PC-3 (cell line): ENCODE results near the gene UFD1. TPM values are rescaled to one million over a fixed set of nuclear protein-coding genes. Genes with fewer than 3 reads are reported as not detected.

ENCODE experiments used
- ATAC-seq: fragments of 200-7000 bp; cut with Tn5 transposase; 2 replicates; pipeline ENCODE4 v1.9.1; 2020; ENCODE audit warnings: mild to moderate bottlenecking, moderate library complexity
- BruUV-seq: library from RNA; stranded (reverse); fragments of 400-500 nt; replicated peaks from 2 replicates; lab custom pipeline; 2021; lab: Mats Ljungman, UMichigan
- CTCF ChIA-PET: fragments of 300-600 bp; sonication (Branson Sonifier 250); formaldehyde crosslinking; loops from one replicate; lab custom pipeline; 2022; ENCODE audit warnings: antibody characterized with exemption; lab: Charles Lee
- POLR2A ChIA-PET: fragments of 300-600 bp; sonication (Branson Sonifier 250); formaldehyde crosslinking; loops from one replicate; lab custom pipeline; 2022; ENCODE audit warnings: antibody characterized with exemption; ENCODE audit not compliant: unreplicated experiment; lab: Charles Lee
- DNase-seq: peaks from one replicate; pipeline ENCODE4 v3.0.0-alpha.2; 2015
- H2AFZ ChIP-seq: fragments of 300-600 bp; sonication (generic); 2 replicates; pipeline ENCODE4 v1.6.0; 2016; ENCODE audit warnings: antibody characterized with exemption, low read length
- H3F3A ChIP-seq: fragments of 300-600 bp; sonication (generic); one replicate; pipeline ENCODE4 v1.6.0; 2017; ENCODE audit warnings: antibody characterized with exemption, low read length, control low read depth, mild to moderate bottlenecking; ENCODE audit not compliant: unreplicated experiment
- H3K27ac ChIP-seq: fragments of 300-600 bp; sonication (generic); 2 replicates; pipeline ENCODE4 v1.5.1; 2016; ENCODE audit warnings: mild to moderate bottlenecking, low read length
- H3K27me3 ChIP-seq: fragments of 300-600 bp; sonication (generic); 2 replicates; pipeline ENCODE4 v1.6.1; 2016; ENCODE audit warnings: low read length, mixed read lengths
- H3K36me3 ChIP-seq: fragments of 300-600 bp; sonication (generic); 2 replicates; pipeline ENCODE4 v1.6.1; 2016; ENCODE audit warnings: low read depth, mixed run types, low read length, mixed read lengths
- H3K4me1 ChIP-seq: fragments of 300-600 bp; sonication (generic); 2 replicates; pipeline ENCODE4 v1.5.1; 2016; ENCODE audit warnings: low read length; ENCODE audit not compliant: insufficient read depth
- H3K4me2 ChIP-seq: fragments of 300-600 bp; sonication (generic); 2 replicates; pipeline ENCODE4 v1.6.0; 2016; ENCODE audit warnings: low read length
- H3K4me3 ChIP-seq: fragments of 300-600 bp; sonication (generic); 2 replicates; pipeline ENCODE4 v1.5.1; 2016; ENCODE audit warnings: mild to moderate bottlenecking, low read length, mixed read lengths
- H3K79me2 ChIP-seq: fragments of 300-600 bp; sonication (generic); 2 replicates; pipeline ENCODE4 v1.6.1; 2017; ENCODE audit warnings: low read length, mixed read lengths
- H3K9ac ChIP-seq: fragments of 300-600 bp; sonication (generic); 2 replicates; pipeline ENCODE4 v1.6.0; 2016; ENCODE audit warnings: mild to moderate bottlenecking, low read length
- H3K9me2 ChIP-seq: fragments of 300-600 bp; sonication (generic); replicated peaks from 2 replicates; pipeline ENCODE4 v1.6.1; 2016; ENCODE audit warnings: mixed run types, low read length, mixed read lengths
- H3K9me3 ChIP-seq: fragments of 300-600 bp; sonication (generic); 2 replicates; pipeline ENCODE4 v1.6.1; 2016; ENCODE audit warnings: low read length, mixed read lengths
- H4K20me1 ChIP-seq: fragments of 300-600 bp; sonication (generic); 2 replicates; pipeline ENCODE4 v1.6.1; 2016; ENCODE audit warnings: low read length, mixed read lengths
- EZH2 ChIP-seq: fragments of 300-600 bp; sonication (generic); IDR thresholded peaks from one replicate; pipeline ENCODE4 v1.6.1; 2017; ENCODE audit warnings: antibody characterized with exemption, mild to moderate bottlenecking, low read length; ENCODE audit not compliant: unreplicated experiment
- EZH2phosphoT487 ChIP-seq: fragments of 300-600 bp; sonication (generic); IDR thresholded peaks from 2 replicates; pipeline ENCODE4 v1.6.1; 2018; ENCODE audit warnings: mild to moderate bottlenecking, antibody characterized with exemption, low read length, borderline replicate concordance
- intact Hi-C: fragments of 100-400 bp; cut with micrococcal nuclease; formaldehyde crosslinking; loops from 2 replicates; pipeline ENCODE4 v1.9.0; 2023
- total RNA-seq: library from RNA; depleted of rRNA; stranded (reverse); fragments of >200 nt; gene quantifications from 2 replicates; pipeline ENCODE4 v1.2.3, GENCODE V29; 2014
- TF ChIP-seq, protein P1 (sequence below): fragments of 300-600 bp; sonication (generic); conservative IDR thresholded peaks from 2 replicates; pipeline ENCODE4 v1.5.1; 2017; ENCODE audit warnings: antibody characterized with exemption, low read depth, mild to moderate bottlenecking, low read length

The UFD1 gene
- total RNA-seq, 1 experiment from 2014 or later, result 92.6 TPM

DNA sequence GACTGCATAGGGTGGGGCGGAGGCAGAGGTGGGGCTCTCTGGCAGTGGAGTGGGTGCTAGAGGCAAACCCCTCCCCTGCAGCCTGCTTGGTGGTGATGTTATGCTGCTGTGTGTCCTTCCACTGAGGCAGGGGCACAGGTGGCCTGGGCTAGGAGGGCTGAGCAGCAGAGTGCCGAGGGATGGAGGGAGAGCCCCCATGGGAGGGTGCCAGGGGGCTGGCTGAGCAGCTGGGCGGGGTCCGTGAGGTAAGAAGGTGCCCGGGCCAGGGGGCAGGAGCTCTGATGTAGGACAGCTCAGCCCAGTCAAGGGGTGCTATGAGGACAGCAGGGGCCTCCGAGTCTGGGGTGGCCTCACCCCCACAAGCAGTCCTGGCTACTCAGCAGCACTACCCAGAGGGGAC, 41.0 kb upstream of the UFD1 start:
- Histone ChIP-seq H2AFZ (no peak overlapping the region), H3K9me2 (no peaks in the 10 kb centered on the region), H3F3A (no peaks in the 10 kb centered on the region), H3K4me1 (no peaks in the 10 kb centered on the region), H3K9me3 (no peaks in the 10 kb centered on the region), H4K20me1 (no peaks in the 10 kb centered on the region), H3K9ac (no peak overlapping the region), H3K27me3 (no peaks in the 10 kb centered on the region), H3K27ac (no peak overlapping the region), H3K4me2 (no peak overlapping the region), H3K4me3 (no peak overlapping the region), H3K79me2 (no peaks in the 10 kb centered on the region), H3K36me3 (no peaks in the 10 kb centered on the region)
- no TSS peak for BruUV-seq
- DNase-seq, result no peak
- intact Hi-C loops, result no loop called here
- ChIA-PET CTCF (no interaction called here), POLR2A (no interaction called here)
- TF ChIP-seq, protein P1, sequence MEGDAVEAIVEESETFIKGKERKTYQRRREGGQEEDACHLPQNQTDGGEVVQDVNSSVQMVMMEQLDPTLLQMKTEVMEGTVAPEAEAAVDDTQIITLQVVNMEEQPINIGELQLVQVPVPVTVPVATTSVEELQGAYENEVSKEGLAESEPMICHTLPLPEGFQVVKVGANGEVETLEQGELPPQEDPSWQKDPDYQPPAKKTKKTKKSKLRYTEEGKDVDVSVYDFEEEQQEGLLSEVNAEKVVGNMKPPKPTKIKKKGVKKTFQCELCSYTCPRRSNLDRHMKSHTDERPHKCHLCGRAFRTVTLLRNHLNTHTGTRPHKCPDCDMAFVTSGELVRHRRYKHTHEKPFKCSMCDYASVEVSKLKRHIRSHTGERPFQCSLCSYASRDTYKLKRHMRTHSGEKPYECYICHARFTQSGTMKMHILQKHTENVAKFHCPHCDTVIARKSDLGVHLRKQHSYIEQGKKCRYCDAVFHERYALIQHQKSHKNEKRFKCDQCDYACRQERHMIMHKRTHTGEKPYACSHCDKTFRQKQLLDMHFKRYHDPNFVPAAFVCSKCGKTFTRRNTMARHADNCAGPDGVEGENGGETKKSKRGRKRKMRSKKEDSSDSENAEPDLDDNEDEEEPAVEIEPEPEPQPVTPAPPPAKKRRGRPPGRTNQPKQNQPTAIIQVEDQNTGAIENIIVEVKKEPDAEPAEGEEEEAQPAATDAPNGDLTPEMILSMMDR, result no peak
- no peak for TF ChIP-seq EZH2phosphoT487
- TF ChIP-seq EZH2, result no peak
- ATAC-seq, result no peak

DNA sequence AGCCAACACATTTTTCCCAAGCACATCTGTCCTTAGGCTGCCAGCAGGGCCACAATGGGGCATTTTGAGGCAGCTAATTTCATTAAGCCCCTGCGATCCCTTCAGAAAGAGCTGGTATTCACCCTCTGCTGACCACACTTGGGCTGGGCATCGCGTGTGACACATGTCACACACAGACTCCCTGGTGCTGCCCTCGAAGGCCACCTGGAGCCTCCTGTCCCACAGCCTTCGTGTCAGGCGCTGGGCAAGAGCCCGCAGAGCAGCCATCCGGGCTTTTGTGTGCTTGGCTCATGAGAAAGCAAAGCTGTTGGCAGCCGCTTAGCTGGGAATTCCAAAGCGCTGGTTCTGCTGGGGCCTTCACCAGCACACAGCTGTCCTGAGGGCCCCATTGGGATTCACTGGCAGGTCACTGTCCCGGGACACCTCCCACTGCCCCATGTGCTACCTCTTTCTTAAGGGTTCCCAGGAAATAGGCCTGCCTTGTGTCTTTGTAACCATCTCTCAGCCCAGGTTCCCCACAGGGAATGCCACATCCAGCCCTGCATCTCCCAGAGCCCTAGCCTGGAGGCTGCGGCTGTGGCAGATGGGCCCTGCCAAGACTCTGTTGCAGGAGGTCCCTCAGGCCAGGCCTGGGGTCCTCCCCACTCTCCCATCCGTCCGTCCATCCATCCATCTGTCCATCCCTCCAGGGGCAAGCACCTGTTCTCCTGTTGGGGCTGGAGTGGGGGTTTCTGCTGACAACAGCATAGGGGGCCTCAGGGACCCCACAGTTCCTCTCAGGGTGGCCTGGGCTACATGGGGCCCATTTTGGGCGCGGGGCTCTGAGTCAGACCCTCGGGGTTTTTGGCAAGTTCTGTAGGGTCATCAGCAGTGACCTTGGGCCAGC, 40.3 kb upstream of the UFD1 start:
- Histone ChIP-seq H3K36me3 (peaks cover 4% of the 10 kb centered on the region; the same call in 1 of the 2 replicates), H3K4me3 (no peak overlapping the region), H3F3A (no peaks in the 10 kb centered on the region), H3K9me2 (no peaks in the 10 kb centered on the region), H3K9me3 (no peaks in the 10 kb centered on the region), H3K4me1 (no peaks in the 10 kb centered on the region), H4K20me1 (no peaks in the 10 kb centered on the region), H2AFZ (no peak overlapping the region), H3K4me2 (no peak overlapping the region), H3K27me3 (no peaks in the 10 kb centered on the region), H3K9ac (no peak overlapping the region), H3K27ac (no peak overlapping the region), H3K79me2 (no peaks in the 10 kb centered on the region)
- intact Hi-C loops, result no loop called here
- ATAC-seq (no peak), DNase-seq (no peak)
- TF ChIP-seq EZH2 (no peak), EZH2phosphoT487 (no peak)
- TF ChIP-seq, protein P1, result no peak
- POLR2A ChIA-PET, result no interaction called here
- BruUV-seq, result no TSS peak
- CTCF ChIA-PET, result no interaction called here

GRCh38 chr22:19518635-19519034, 39.6 kb upstream of the UFD1 start:
- no peak overlapping the region for H2AFZ ChIP-seq
- no peaks in the 10 kb centered on the region for H3F3A ChIP-seq
- TF ChIP-seq, protein P1, result no peak
- TF ChIP-seq EZH2phosphoT487 (no peak), EZH2 (no peak)
- peaks cover 4% of the 10 kb centered on the region; the same call in 1 of the 2 replicates for H3K36me3 ChIP-seq
- no peaks in the 10 kb centered on the region for H3K4me1 ChIP-seq
- H3K4me2 ChIP-seq, result no peak overlapping the region
- no peaks in the 10 kb centered on the region for H3K79me2 ChIP-seq
- ChIA-PET POLR2A (no interaction called here), CTCF (no interaction called here)
- H3K27ac ChIP-seq, result no peak overlapping the region
- H3K27me3 ChIP-seq, result no peaks in the 10 kb centered on the region
- intact Hi-C loops, result no loop called here
- H3K9me3 ChIP-seq, result no peaks in the 10 kb centered on the region
- no peaks in the 10 kb centered on the region for H4K20me1 ChIP-seq
- no TSS peak for BruUV-seq
- ATAC-seq (no peak), DNase-seq (no peak)
- H3K9ac ChIP-seq, result no peak overlapping the region
- no peak overlapping the region for H3K4me3 ChIP-seq
- H3K9me2 ChIP-seq, result no peaks in the 10 kb centered on the region
